Measurements from ENCODE around the gene WASF1. TPM values are rescaled to one million over a fixed set of nuclear protein-coding genes. Genes with fewer than 3 reads are reported as not detected.

The WASF1 gene
- total RNA-seq, 1 donor from 2014 or later = 81.1 TPM

- H3K27me3 Mint-ChIP-seq (ENCODE audit: insufficient read depth, low read depth) = no peaks in the 10 kb centered on the region
- Histone ChIP-seq H3K36me3 (peaks cover 36% of the 10 kb centered on the region), H3K27me3 (no peaks in the 10 kb centered on the region), H3F3A (ENCODE audit: low read depth) (peaks cover 13% of the 10 kb centered on the region), H3K79me2 (ENCODE audit: low read depth) (no peaks in the 10 kb centered on the region), H4K20me1 (ENCODE audit: low read depth) (peaks cover 16% of the 10 kb centered on the region), H3K4me1 (peaks cover 28% of the 10 kb centered on the region), H3K4me3 (no peak overlapping the region), H2AFZ (replicated peaks) (no peak overlapping the region), H3K4me2 (no peak overlapping the region), H3K9ac (no peak overlapping the region), H3K9me3 (ENCODE audit: low read depth) (no peaks in the 10 kb centered on the region), H3K27ac (no peak overlapping the region)
- no peak overlapping the region for H3K4me3 Mint-ChIP-seq
- peaks cover 35% of the 10 kb centered on the region for H3K36me3 Mint-ChIP-seq
- DNase-seq (ENCODE audit: low spot score) = no peak
- TF ChIP-seq EZH2phosphoT487 (IDR thresholded peaks at IDR 0.05) = no peak
- TF ChIP-seq EZH2 (IDR thresholded peaks at IDR 0.05) = no peak
- TF ChIP-seq CTCF (IDR thresholded peaks at IDR 0.05) = no peak
- H3K27ac Mint-ChIP-seq = no peak overlapping the region
- H3K4me1 Mint-ChIP-seq = peaks cover 26% of the 10 kb centered on the region
- no peaks in the 10 kb centered on the region for H3K9me3 Mint-ChIP-seq
Measured at GRCh38 chr6:110101885-110102284, 77.6 kb downstream of the WASF1 start.

GRCh38 chr6:110098511-110099116 lies 80.9 kb downstream of the WASF1 start:
- H3K36me3 ChIP-seq = peaks cover 22% of the 10 kb centered on the region
- H3K79me2 ChIP-seq (ENCODE audit: low read depth) = no peaks in the 10 kb centered on the region
- H3K27ac ChIP-seq = no peak overlapping the region
- H2AFZ ChIP-seq (replicated peaks) = no peak overlapping the region
- Mint-ChIP-seq H3K4me1 (peaks cover 18% of the 10 kb centered on the region), H3K4me3 (no peak overlapping the region), H3K9me3 (no peaks in the 10 kb centered on the region), H3K27me3 (ENCODE audit: insufficient read depth, low read depth) (no peaks in the 10 kb centered on the region), H3K36me3 (peaks cover 30% of the 10 kb centered on the region), H3K27ac (no peak overlapping the region)
- no peak overlapping the region for H3K9ac ChIP-seq
- peaks cover 6% of the 10 kb centered on the region for H3F3A ChIP-seq (ENCODE audit: low read depth)
- H4K20me1 ChIP-seq (ENCODE audit: low read depth) = no peaks in the 10 kb centered on the region
- H3K4me2 ChIP-seq = no peak overlapping the region
- no peak for TF ChIP-seq CTCF (IDR thresholded peaks at IDR 0.05)
- no peak for TF ChIP-seq EZH2 (IDR thresholded peaks at IDR 0.05)
- no peak for TF ChIP-seq EZH2phosphoT487 (IDR thresholded peaks at IDR 0.05)
- H3K27me3 ChIP-seq = no peaks in the 10 kb centered on the region
- H3K4me1 ChIP-seq = peaks cover 13% of the 10 kb centered on the region
- H3K4me3 ChIP-seq = no peak overlapping the region
- no peaks in the 10 kb centered on the region for H3K9me3 ChIP-seq (ENCODE audit: low read depth)
- DNase-seq (ENCODE audit: low spot score) = no peak

GRCh38 chr6:110097443-110097842 lies 82.0 kb downstream of the WASF1 start:
- no peaks in the 10 kb centered on the region for H3K27me3 ChIP-seq
- H2AFZ ChIP-seq (replicated peaks) = no peak overlapping the region
- no peaks in the 10 kb centered on the region for H4K20me1 ChIP-seq (ENCODE audit: low read depth)
- H3K4me1 ChIP-seq = peaks cover 13% of the 10 kb centered on the region
- Mint-ChIP-seq H3K4me1 (peaks cover 18% of the 10 kb centered on the region), H3K36me3 (peaks cover 30% of the 10 kb centered on the region), H3K9me3 (no peaks in the 10 kb centered on the region), H3K4me3 (no peak overlapping the region), H3K27me3 (ENCODE audit: insufficient read depth, low read depth) (no peaks in the 10 kb centered on the region), H3K27ac (peak overlapping the region; percentile 69)
- DNase-seq (ENCODE audit: low spot score) = no peak
- H3K79me2 ChIP-seq (ENCODE audit: low read depth) = no peaks in the 10 kb centered on the region
- peak overlapping the region; percentile 28 for H3K4me2 ChIP-seq
- peaks cover 6% of the 10 kb centered on the region for H3F3A ChIP-seq (ENCODE audit: low read depth)
- H3K9me3 ChIP-seq (ENCODE audit: low read depth) = no peaks in the 10 kb centered on the region
- no peak overlapping the region for H3K4me3 ChIP-seq
- peak overlapping the region; percentile 33 for H3K9ac ChIP-seq
- no peak for TF ChIP-seq CTCF (IDR thresholded peaks at IDR 0.05)
- no peak for TF ChIP-seq EZH2phosphoT487 (IDR thresholded peaks at IDR 0.05)
- no peak for TF ChIP-seq EZH2 (IDR thresholded peaks at IDR 0.05)
- peak overlapping the region; percentile 34 for H3K27ac ChIP-seq
- peaks cover 13% of the 10 kb centered on the region for H3K36me3 ChIP-seq

All from neural progenitor cell (in vitro differentiated cells).